K562 (cell line): ENCODE results near the gene AKR1C3. TPM values are rescaled to one million over a fixed set of nuclear protein-coding genes. Genes with fewer than 3 reads are reported as not detected.

ENCODE experiments used
- CCAR2 ChIP-seq: fragments of 200-400 bp; formaldehyde crosslinking; IDR thresholded peaks from 2 replicates; pipeline ENCODE4 v1.6.1; 2017; ENCODE audit warnings: mild to moderate bottlenecking, low read depth, low read length
- CEBPG ChIP-seq, 3 experiments: fragments of 200-800 bp in 1 of 3; sonication (Bioruptor generic) in 1 of 3; sonication (generic) in 1 of 3; formaldehyde crosslinking in 1 of 3; IDR thresholded peaks in 2 of 3; conservative IDR thresholded peaks in 1 of 3; 2 replicates each; pipeline versions ENCODE4 v1.6.1 to v1.8.0; 2016 to 2022; ENCODE audit warnings: missing compliant biosample characterization in 2 of 3, missing genetic modification characterization in 2 of 3, mild to moderate bottlenecking in 1 of 3, missing genetic modification reagents in 1 of 3
- ETS2 ChIP-seq: IDR thresholded peaks from 2 replicates; pipeline ENCODE4 v1.6.1; 2016; ENCODE audit warnings: borderline replicate concordance, missing genetic modification characterization, mild to moderate bottlenecking, moderate library complexity, missing compliant biosample characterization; ENCODE audit not compliant: poor library complexity, severe bottlenecking
- FOXJ3 ChIP-seq: sonication (generic); formaldehyde crosslinking; IDR thresholded peaks from 2 replicates; pipeline ENCODE4 v1.4.0; 2020; ENCODE audit warnings: mild to moderate bottlenecking, missing genetic modification reagents
- HDAC3 ChIP-seq: fragments of 450-650 bp; IDR thresholded peaks from 2 replicates; pipeline ENCODE4 v1.6.1; 2018; ENCODE audit warnings: borderline replicate concordance, mild to moderate bottlenecking, moderate library complexity; ENCODE audit not compliant: partially characterized antibody
- KDM5B ChIP-seq: fragments of 200-600 bp; sonication (generic); IDR thresholded peaks from 2 replicates; pipeline ENCODE4 v1.6.1; 2012; ENCODE audit warnings: low read depth, mild to moderate bottlenecking, moderate library complexity, low read length, control low read depth, inconsistent platforms; ENCODE audit not compliant: insufficient replicate concordance
- TGIF2 ChIP-seq: sonication (generic); formaldehyde crosslinking; IDR thresholded peaks from 2 replicates; pipeline ENCODE4 v1.8.1; 2022; ENCODE audit warnings: mild to moderate bottlenecking, missing genetic modification reagents, moderate library complexity
- ZC3H8 ChIP-seq: fragments of 450-650 bp; IDR thresholded peaks from 2 replicates; pipeline ENCODE4 v1.6.1; 2017
- ZNF347 ChIP-seq: fragments of 450-650 bp; formaldehyde crosslinking; IDR thresholded peaks from 2 replicates; pipeline ENCODE4 v1.4.0; 2020; ENCODE audit warnings: low read depth, mild to moderate bottlenecking, moderate library complexity
- polyA plus RNA-seq, 8 experiments: library from polyadenylated mRNA; depleted of rRNA in 4 of 8; stranded (reverse) in 5 of 8; unstranded in 3 of 8; fragments of >200 nt; fragmentation: Nextera tagmentation in 2 of 8; fragmentation: Illumina TruSeq in 1 of 8; extraction: Ambion mirVana in 2 of 8; extraction: Trizol in 1 of 8; gene quantifications; 2 replicates each; pipeline versions ENCODE4 v1.2.1 to v1.2.3, GENCODE V29; 2011 to 2014; ENCODE audit warnings: inconsistent platforms in 1 of 8, missing spikeins in 1 of 8
- total RNA-seq, 7 experiments: library from RNA; depleted of rRNA in 6 of 7; stranded (reverse); fragments of >200 nt in 6 of 7; fragmentation: Illumina TruSeq in 2 of 7; extraction: Trizol in 2 of 7; gene quantifications; 2 replicates each; pipeline versions ENCODE4 v1.2.1 to v1.2.3, GENCODE V29; 2011 to 2021; ENCODE audit warnings: low replicate concordance in 1 of 7
- TF ChIP-seq, protein P1 (sequence below): sonication (generic); formaldehyde crosslinking; IDR thresholded peaks from 2 replicates; pipeline ENCODE4 v1.8.1; 2023; ENCODE audit warnings: mild to moderate bottlenecking, missing genetic modification reagents
- TF ChIP-seq, protein P2 (sequence below): fragments of 450-650 bp; IDR thresholded peaks from one replicate; pipeline ENCODE4 v1.6.1; 2018; ENCODE audit warnings: mild to moderate bottlenecking, moderate library complexity; ENCODE audit not compliant: partially characterized antibody
- TF ChIP-seq, protein P3 (sequence below): fragments of 450-650 bp; IDR thresholded peaks from 2 replicates; pipeline ENCODE4 v1.7.0; 2016; ENCODE audit warnings: borderline replicate concordance
- TF ChIP-seq, protein P4 (sequence below), 2 experiments: fragments of 200-800 bp in 1 of 2; sonication (Bioruptor generic) in 1 of 2; sonication (generic) in 1 of 2; formaldehyde crosslinking in 1 of 2; IDR thresholded peaks in 1 of 2; conservative IDR thresholded peaks in 1 of 2; 2 replicates each; pipeline versions ENCODE4 v1.5.0 to v1.6.1; 2016 to 2020; ENCODE audit warnings: missing compliant biosample characterization in 1 of 2, missing genetic modification characterization in 1 of 2, missing genetic modification reagents in 1 of 2
- TF ChIP-seq, protein P5 (sequence below): fragments of 450-650 bp; IDR thresholded peaks from 2 replicates; pipeline ENCODE4 v1.6.1; 2017; ENCODE audit warnings: antibody characterized with exemption
- TF ChIP-seq, protein P6 (sequence below): fragments of 450-650 bp; formaldehyde crosslinking; IDR thresholded peaks from 2 replicates; pipeline ENCODE4 v1.4.0; 2022; ENCODE audit warnings: missing genetic modification characterization

The AKR1C3 gene
- total and polyA plus RNA-seq, 9 of the 15 experiments (the other 6 are each of a cell fraction or from before 2014, with no cell fraction given): 4.6 to 20.4 (median 10.1) TPM

DNA sequence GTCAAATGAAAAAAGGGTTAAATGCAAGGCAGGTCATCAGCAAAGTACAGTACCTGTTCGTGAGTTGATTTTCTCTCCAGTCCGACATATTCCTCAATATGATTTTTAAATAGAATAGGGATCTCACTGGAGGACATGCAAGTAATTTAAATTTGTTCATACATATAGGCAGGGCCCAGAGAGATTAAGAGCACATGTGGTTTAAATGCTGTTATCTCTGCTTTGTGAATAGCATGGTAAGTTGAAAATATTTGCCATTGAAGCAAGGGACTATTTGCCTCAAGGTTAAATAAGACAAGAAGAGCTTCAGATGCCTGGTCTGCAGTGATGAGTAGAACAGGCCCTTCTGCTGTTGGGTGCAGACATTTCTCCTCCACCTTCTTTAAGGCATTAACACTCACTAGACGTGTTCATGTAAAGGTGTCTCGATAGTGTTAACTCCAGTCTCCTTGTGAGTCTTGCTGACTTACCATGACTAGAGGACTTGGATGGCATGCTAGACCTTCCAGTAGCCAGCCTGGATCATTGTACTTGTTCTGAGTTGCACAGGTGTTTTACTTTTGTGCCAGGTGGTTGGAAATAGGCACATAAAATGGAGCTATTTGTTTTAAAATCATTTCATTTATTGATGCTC is 15.6 kb upstream of the AKR1C3 start (continued):
- TF ChIP-seq, protein P1, sequence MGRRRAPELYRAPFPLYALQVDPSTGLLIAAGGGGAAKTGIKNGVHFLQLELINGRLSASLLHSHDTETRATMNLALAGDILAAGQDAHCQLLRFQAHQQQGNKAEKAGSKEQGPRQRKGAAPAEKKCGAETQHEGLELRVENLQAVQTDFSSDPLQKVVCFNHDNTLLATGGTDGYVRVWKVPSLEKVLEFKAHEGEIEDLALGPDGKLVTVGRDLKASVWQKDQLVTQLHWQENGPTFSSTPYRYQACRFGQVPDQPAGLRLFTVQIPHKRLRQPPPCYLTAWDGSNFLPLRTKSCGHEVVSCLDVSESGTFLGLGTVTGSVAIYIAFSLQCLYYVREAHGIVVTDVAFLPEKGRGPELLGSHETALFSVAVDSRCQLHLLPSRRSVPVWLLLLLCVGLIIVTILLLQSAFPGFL (CRISPR knock-in tag): no peak
- TF ChIP-seq CCAR2 (no peak), TGIF2 (CRISPR knock-in tag) (no peak), ZC3H8 (no peak), KDM5B (no peak), ETS2 (tag) (no peak), CEBPG (CRISPR knock-in tag; IDR thresholded peaks at IDR 0.05) (no peak), CEBPG (tag; conservative IDR thresholded peaks at IDR 0.05 in 1 of 2, IDR thresholded peaks at IDR 0.05 in 1 of 2) (no peak), HDAC3 (no peak), FOXJ3 (CRISPR knock-in tag) (no peak), ZNF347 (CRISPR knock-in tag) (no peak)
- TF ChIP-seq, protein P2, sequence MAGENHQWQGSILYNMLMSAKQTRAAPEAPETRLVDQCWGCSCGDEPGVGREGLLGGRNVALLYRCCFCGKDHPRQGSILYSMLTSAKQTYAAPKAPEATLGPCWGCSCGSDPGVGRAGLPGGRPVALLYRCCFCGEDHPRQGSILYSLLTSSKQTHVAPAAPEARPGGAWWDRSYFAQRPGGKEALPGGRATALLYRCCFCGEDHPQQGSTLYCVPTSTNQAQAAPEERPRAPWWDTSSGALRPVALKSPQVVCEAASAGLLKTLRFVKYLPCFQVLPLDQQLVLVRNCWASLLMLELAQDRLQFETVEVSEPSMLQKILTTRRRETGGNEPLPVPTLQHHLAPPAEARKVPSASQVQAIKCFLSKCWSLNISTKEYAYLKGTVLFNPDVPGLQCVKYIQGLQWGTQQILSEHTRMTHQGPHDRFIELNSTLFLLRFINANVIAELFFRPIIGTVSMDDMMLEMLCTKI: no peak
- TF ChIP-seq, protein P3, sequence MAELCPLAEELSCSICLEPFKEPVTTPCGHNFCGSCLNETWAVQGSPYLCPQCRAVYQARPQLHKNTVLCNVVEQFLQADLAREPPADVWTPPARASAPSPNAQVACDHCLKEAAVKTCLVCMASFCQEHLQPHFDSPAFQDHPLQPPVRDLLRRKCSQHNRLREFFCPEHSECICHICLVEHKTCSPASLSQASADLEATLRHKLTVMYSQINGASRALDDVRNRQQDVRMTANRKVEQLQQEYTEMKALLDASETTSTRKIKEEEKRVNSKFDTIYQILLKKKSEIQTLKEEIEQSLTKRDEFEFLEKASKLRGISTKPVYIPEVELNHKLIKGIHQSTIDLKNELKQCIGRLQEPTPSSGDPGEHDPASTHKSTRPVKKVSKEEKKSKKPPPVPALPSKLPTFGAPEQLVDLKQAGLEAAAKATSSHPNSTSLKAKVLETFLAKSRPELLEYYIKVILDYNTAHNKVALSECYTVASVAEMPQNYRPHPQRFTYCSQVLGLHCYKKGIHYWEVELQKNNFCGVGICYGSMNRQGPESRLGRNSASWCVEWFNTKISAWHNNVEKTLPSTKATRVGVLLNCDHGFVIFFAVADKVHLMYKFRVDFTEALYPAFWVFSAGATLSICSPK: no peak
- TF ChIP-seq, protein P4, sequence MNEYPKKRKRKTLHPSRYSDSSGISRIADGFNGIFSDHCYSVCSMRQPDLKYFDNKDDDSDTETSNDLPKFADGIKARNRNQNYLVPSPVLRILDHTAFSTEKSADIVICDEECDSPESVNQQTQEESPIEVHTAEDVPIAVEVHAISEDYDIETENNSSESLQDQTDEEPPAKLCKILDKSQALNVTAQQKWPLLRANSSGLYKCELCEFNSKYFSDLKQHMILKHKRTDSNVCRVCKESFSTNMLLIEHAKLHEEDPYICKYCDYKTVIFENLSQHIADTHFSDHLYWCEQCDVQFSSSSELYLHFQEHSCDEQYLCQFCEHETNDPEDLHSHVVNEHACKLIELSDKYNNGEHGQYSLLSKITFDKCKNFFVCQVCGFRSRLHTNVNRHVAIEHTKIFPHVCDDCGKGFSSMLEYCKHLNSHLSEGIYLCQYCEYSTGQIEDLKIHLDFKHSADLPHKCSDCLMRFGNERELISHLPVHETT (CRISPR knock-in tag; conservative IDR thresholded peaks at IDR 0.05 in 1 of 2, IDR thresholded peaks at IDR 0.05 in 1 of 2): peak in 1 of 2 experiments; percentile 40; a peak in 1 of 4 replicates
- TF ChIP-seq, protein P5, sequence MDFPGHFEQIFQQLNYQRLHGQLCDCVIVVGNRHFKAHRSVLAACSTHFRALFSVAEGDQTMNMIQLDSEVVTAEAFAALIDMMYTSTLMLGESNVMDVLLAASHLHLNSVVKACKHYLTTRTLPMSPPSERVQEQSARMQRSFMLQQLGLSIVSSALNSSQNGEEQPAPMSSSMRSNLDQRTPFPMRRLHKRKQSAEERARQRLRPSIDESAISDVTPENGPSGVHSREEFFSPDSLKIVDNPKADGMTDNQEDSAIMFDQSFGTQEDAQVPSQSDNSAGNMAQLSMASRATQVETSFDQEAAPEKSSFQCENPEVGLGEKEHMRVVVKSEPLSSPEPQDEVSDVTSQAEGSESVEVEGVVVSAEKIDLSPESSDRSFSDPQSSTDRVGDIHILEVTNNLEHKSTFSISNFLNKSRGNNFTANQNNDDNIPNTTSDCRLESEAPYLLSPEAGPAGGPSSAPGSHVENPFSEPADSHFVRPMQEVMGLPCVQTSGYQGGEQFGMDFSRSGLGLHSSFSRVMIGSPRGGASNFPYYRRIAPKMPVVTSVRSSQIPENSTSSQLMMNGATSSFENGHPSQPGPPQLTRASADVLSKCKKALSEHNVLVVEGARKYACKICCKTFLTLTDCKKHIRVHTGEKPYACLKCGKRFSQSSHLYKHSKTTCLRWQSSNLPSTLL: no peak
- TF ChIP-seq, protein P6, sequence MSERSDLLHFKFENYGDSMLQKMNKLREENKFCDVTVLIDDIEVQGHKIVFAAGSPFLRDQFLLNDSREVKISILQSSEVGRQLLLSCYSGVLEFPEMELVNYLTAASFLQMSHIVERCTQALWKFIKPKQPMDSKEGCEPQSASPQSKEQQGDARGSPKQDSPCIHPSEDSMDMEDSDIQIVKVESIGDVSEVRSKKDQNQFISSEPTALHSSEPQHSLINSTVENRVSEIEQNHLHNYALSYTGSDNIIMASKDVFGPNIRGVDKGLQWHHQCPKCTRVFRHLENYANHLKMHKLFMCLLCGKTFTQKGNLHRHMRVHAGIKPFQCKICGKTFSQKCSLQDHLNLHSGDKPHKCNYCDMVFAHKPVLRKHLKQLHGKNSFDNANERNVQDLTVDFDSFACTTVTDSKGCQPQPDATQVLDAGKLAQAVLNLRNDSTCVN (CRISPR knock-in tag): no peak
